KOPT-K1 (cell line): Measurements from ENCODE around the gene FRMPD2.
"Not testable (repeated sequence)": the region's sequence is repeated elsewhere in the genome, so short reads cannot be mapped to it uniquely, and the experiment has no call there.

Source experiments
- H3K27ac ChIP-seq: fragments of 200-600 bp; sonication (generic); 2 replicates; pipeline ENCODE4 v1.5.1; 2016; ENCODE audit warnings: antibody characterized with exemption, mild to moderate bottlenecking, low read depth, low read length; ENCODE audit not compliant: poor library complexity, severe bottlenecking
- H3K36me3 ChIP-seq: fragments of 200-600 bp; sonication (generic); 2 replicates; pipeline ENCODE4 v1.5.1; 2017; ENCODE audit warnings: antibody characterized with exemption, mild to moderate bottlenecking, low read length, moderate library complexity; ENCODE audit not compliant: insufficient read depth
- H3K9me3 ChIP-seq: fragments of 200-600 bp; sonication (generic); 2 replicates; pipeline ENCODE4 v1.5.1; 2017; ENCODE audit warnings: antibody characterized with exemption, low read length, mild to moderate bottlenecking; ENCODE audit not compliant: insufficient read depth, poor library complexity, severe bottlenecking

The FRMPD2 gene

GRCh38 chr10:48236199-48236621, 38.3 kb downstream of the FRMPD2 start:
- H3K36me3 ChIP-seq: no peaks in the 10 kb centered on the region
- no peak overlapping the region for H3K27ac ChIP-seq
- no peaks in the 10 kb centered on the region for H3K9me3 ChIP-seq

GRCh38 chr10:48235501-48235900, 39.0 kb downstream of the FRMPD2 start:
- Histone ChIP-seq H3K9me3 (no peaks in the 10 kb centered on the region), H3K27ac (no peak overlapping the region), H3K36me3 (no peaks in the 10 kb centered on the region)

GRCh38 chr10:48234787-48235186, 39.7 kb downstream of the FRMPD2 start:
- H3K9me3 ChIP-seq: no peaks in the 10 kb centered on the region
- no peaks in the 10 kb centered on the region for H3K36me3 ChIP-seq
- no peak overlapping the region for H3K27ac ChIP-seq

GRCh38 chr10:48234295-48234694, 40.2 kb downstream of the FRMPD2 start:
- Histone ChIP-seq H3K9me3 (no peaks in the 10 kb centered on the region), H3K36me3 (no peaks in the 10 kb centered on the region), H3K27ac (no peak overlapping the region)

- H3K27ac ChIP-seq: peak overlapping the region; percentile 7
- no peaks in the 10 kb centered on the region for H3K36me3 ChIP-seq
- H3K9me3 ChIP-seq: no peaks in the 10 kb centered on the region
Observed at GRCh38 chr10:48233559-48234005, 40.9 kb downstream of the FRMPD2 start.

GRCh38 chr10:48232717-48233447, 41.6 kb downstream of the FRMPD2 start:
- H3K27ac ChIP-seq: peak overlapping the region; percentile 42
- H3K9me3 ChIP-seq: no peaks in the 10 kb centered on the region
- H3K36me3 ChIP-seq: no peaks in the 10 kb centered on the region

- Histone ChIP-seq H3K36me3 (no peaks in the 10 kb centered on the region), H3K9me3 (no peaks in the 10 kb centered on the region), H3K27ac (peak overlapping the region; percentile 42)
Observed at GRCh38 chr10:48231699-48232315, 42.7 kb downstream of the FRMPD2 start.

- H3K36me3 ChIP-seq: no peaks in the 10 kb centered on the region
- no peaks in the 10 kb centered on the region for H3K9me3 ChIP-seq
- peak overlapping the region; percentile 42 for H3K27ac ChIP-seq
Observed at GRCh38 chr10:48231178-48231577, 43.3 kb downstream of the FRMPD2 start.

GRCh38 chr10:48227213-48227612, 47.3 kb downstream of the FRMPD2 start:
- H3K9me3 ChIP-seq: no peaks in the 10 kb centered on the region
- H3K36me3 ChIP-seq: no peaks in the 10 kb centered on the region
- peak overlapping the region; percentile 76 for H3K27ac ChIP-seq

GRCh38 chr10:48224979-48225560, 49.4 kb downstream of the FRMPD2 start:
- Histone ChIP-seq H3K27ac (peak overlapping the region; percentile 76), H3K36me3 (no peaks in the 10 kb centered on the region), H3K9me3 (no peaks in the 10 kb centered on the region)

GRCh38 chr10:48224296-48224695, 50.2 kb downstream of the FRMPD2 start:
- no peaks in the 10 kb centered on the region for H3K9me3 ChIP-seq
- peak overlapping the region; percentile 76 for H3K27ac ChIP-seq
- H3K36me3 ChIP-seq: no peaks in the 10 kb centered on the region

- Histone ChIP-seq H3K9me3 (no peaks in the 10 kb centered on the region), H3K27ac (no peak overlapping the region), H3K36me3 (no peaks in the 10 kb centered on the region)
Observed at GRCh38 chr10:48221814-48222213, 52.7 kb downstream of the FRMPD2 start.

- not testable (repeated sequence) for H3K36me3 ChIP-seq, H3K27ac ChIP-seq, H3K9me3 ChIP-seq
Observed at GRCh38 chr10:48221031-48221430, 53.5 kb downstream of the FRMPD2 start.

- H3K36me3 ChIP-seq: no peaks in the 10 kb centered on the region
- peaks cover 6% of the 10 kb centered on the region for H3K9me3 ChIP-seq
- no peak overlapping the region for H3K27ac ChIP-seq
Observed at GRCh38 chr10:48219194-48219593, 55.3 kb downstream of the FRMPD2 start.

- H3K36me3 ChIP-seq: no peaks in the 10 kb centered on the region
- peaks cover 6% of the 10 kb centered on the region for H3K9me3 ChIP-seq
- H3K27ac ChIP-seq: peak overlapping the region; percentile 34
Observed at GRCh38 chr10:48216744-48217143, 57.8 kb downstream of the FRMPD2 start.

- peak overlapping the region; percentile 34 for H3K27ac ChIP-seq
- H3K9me3 ChIP-seq: peaks cover 6% of the 10 kb centered on the region
- no peaks in the 10 kb centered on the region for H3K36me3 ChIP-seq
Observed at GRCh38 chr10:48216204-48216505, 58.3 kb downstream of the FRMPD2 start.
